ENCODE results near the gene HOXA2.

HOXA2 gene

DNA sequence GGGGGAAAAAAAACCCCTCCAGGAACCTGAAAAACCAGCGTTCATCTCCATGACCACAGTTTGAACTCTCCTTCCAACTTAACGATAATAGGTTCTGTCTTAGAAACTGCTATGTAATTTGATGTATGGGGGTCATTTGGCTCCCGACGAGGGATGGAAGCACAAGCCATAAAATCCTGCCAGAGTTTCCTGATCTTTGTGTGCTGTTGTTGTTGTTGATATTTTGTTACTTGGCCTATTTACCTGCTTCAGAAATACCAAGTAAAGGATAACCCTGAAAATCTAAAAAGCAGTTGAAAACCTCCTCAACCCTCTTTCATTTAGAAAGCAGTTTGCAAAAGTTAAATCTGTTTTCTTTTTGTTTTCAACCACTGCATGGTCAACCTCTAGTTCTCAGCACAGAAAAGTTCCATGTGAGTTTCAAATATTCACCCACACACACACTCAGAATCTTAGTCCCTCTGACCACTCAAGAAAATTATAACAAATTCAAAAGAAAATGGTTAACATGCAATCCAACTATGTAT lies 9.3 kb upstream of the HOXA2 start:
- DNase-seq (ENCODE audit: low read depth in 2 of 2), result no peak

DNA sequence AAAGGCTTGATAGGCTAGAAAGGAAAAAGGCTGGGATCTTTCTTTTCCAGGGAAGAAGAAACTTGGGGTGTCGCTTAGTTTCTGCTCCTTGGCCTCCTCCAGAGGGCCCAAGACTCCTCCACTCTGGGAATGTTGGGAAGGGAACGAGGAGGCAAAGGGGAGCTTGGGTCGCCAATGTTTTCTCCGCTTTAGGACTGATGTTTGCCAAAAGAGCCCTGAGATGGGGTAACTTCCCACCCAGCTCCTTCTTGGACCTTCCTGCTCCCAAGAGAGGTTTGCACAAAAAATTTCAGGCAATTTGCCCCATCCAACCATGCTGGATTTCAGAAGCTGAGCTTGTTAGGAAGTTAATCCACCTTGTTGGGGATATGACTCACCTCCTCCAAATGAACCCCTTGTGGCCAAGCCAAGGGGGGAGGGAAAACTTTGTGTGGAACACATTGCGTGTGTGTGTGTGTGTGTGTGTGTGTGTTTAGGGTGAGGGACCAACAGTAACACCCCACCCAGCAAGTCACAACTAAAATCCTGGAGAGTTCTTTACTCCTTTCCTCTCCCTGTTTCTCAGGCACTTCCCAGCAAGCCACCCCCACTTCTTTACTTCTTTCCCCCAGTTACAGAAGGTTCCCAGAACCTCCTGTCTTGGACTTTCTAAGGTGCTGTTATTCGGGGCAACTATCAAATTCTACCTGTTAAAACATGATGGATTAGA lies 8.7 kb upstream of the HOXA2 start:
- DNase-seq (ENCODE audit: low read depth in 2 of 2), result no peak

DNA sequence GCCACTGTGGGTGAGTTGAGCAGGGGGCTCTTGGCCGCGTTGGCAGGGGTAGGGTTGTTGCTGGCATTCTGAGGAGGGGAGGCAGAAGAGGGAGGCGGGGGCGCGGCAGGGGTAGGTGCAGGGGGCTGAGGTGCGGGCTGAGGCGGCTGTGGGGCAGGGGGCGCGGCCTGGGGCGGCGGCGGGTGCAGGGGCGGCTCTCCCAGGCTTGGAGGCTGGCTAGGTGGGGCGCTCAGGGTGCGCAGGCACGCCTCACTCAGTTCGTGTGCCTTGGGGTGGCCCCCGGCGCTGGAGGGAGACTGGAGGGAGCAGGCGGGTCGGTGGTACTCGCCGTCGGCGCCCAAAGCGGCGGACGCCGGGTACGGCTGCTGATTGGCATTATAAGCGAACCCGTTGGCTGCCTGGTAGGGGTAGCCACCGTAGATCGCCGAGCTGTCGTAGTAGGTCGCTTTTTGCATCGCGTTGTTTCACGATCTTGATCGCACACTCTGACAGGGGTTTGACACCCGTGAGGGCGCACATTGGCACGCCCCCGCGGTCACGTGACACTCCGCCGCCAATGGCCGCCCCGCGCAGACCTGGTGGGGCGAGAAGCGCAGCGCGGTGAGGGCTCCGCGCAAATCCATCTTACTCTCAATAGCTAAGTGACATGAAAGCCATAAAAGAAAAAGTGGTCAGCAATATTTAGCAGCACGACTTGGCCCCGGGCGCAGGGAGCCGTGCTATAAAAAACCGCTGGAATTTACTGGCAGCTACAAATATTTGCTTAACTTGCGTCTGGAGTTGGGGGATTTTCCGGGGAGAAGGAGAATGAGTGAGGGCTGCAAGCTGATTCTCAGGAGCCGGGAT lies 7.9 kb upstream of the HOXA2 start:
- no peak for DNase-seq (ENCODE audit: low read depth in 2 of 2)

DNA sequence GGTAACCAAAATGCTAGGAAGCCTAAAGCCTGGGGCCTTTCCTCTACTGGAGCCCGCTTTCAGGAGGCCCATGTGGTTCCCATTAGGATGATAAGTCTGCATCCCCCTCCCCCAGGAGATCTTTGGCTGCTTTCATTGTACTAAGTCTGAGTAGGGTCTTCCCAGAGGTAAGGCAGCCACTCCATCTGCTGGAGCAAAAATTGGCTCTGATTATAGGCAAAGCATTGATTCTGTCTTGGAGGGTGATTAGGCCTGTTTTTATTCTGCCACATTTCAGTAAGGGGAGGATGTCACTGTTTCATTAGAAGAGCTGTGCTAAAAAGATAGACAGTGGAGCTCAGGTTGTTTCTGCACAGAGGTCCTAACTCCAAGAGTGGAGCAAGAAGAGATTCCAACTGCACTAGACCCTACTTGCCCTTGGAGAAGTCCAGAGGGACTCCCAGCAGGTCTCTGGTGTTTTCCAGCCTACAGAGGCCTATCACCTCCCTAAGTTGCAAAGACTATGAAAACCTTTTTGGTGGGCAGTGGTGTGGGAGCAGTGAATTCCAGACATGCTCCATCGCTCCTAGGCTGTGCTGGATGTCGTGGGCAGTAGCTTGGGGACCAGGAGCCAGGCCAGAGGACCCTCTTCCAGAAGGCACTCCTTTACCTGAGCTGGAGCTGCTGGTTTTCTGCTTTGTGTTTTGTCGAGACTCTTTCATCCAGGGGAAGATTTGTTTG lies 7.1 kb upstream of the HOXA2 start:
- no peak for DNase-seq (ENCODE audit: low read depth in 2 of 2)

DNA sequence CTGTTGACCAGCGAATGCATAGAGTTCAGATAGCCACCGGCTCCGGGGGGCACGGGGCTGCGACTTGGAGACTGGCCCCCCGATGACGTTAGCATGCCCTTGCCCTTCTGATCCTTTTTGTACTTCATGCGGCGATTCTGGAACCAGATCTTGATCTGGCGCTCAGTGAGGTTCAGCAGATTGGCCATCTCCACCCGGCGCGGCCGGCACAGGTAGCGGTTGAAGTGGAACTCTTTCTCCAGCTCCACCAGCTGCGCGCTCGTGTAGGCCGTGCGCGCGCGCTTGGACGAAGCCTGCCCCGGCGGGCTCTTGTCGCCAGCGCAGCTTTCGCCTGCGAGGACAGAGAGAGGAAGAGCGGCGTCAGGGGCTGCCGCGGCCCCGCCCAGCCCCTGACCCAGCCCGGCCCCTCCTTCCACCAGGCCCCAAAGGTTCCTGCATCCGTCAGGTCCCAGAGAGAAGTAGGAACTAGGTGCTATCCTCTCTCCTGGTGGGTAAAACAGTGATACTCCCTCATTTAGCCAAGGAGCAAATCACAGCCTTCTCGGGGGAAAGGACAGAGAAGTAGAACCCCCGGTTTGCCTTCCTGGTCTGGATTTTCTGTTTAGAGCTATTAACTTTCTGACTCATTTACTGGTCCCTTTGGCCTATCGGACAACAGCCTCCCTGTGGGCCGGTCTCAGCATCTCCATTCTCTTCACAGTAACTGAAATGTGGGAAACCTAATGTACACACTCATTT lies 6.1 kb upstream of the HOXA2 start:
- no peak for DNase-seq (ENCODE audit: low read depth in 2 of 2)

DNA sequence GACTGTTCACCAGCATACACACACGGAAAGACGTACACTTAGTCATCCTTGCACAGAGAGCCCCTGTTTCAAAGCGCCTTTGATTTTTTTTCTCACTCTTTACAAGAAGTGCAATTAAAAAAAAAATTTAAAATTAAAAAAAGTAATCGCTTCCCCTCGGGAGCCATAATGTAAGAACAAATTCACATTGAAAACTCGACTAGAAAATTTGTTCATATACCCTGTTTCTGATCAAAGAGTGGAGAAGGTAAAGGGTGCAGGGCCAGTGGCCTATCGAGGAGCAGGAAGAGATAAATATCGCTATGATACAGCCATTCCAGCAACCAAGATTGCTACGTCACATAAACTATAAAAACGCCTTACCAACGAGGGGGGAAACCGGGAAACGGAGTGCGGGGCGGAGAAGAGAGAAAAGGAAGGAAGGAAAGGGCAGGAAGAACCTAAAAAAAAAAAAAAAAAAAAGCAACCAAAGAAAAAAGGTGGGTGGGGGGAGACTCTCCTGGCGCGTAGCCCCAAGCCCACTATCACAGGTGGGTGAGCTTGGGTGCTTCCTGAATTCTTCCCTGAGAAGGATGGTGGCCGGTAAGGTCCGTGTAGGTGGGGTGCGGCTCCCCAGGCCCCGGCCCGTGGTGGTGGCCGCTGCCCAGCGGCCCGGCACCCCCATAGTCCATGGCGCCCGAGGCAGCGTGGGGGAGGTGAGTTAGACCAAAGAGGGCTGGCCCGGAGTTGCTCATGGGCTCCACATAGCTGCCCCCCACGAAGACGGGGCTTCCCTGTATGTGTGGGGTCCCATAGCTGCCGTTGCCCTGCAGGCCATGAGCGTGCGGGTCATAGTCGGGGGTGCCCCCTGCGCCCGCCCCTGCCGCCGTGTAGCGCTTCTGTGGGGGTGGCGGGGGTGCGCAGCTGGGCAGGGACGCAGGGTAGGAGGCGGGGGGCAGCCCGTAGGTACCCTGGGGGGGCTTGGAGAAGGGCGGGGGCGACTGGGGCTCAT lies 5.2 kb upstream of the HOXA2 start:
- no peak for DNase-seq (ENCODE audit: low read depth in 2 of 2)

DNA sequence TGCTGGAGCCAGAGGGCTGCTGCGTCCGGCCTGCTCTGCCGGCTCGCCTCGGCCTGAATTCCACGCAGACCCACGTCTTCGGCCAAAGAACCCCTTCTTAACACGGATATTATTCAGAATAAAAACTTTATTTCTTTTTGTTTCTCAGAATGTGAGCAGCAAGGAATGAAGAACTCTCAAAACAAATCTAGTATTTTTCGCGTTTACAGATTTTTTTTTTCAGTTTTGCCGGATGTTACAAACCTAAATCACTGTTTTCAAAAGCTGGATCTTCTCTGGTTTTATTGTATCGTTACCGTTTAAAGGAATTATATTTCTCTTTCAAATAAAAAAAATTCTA lies 4.4 kb upstream of the HOXA2 start:
- DNase-seq (ENCODE audit: low read depth in 2 of 2), result no peak

DNA sequence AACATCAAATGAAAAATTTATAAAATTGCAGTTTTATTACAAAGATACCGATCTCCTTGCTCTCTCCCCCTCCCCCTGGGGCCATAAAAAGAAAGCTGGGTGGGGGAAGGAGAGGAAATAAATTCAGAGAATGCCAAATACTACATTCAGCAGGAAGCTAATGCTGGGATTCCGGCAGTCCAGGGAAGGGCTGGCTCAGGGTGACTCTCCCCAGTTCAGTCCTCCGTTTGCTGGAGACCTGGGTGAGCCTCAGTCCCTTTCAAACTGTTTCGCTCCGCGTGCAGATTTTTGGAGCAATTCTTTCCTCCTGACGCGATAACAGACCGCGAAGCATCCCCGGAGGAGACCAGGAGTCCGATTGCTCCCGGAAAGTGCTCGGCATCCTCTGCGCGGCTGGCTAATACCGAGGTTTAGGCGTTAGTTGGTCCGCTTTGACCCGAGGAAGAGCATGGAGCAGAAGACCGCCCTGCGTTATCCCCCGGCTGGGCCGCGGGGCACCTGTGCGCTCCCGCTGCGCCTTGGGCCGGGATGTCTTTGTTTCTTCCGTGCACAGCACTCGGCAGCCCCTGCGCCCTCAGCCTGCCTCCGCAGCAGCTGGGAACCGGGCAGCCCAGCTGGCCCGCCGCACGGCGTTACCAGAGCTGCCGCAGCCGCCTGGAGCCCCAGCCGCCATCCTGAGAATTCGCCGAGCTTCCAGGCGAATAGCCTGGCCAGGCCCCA lies 3.9 kb upstream of the HOXA2 start:
- DNase-seq (ENCODE audit: low read depth in 2 of 2), result no peak

DNA sequence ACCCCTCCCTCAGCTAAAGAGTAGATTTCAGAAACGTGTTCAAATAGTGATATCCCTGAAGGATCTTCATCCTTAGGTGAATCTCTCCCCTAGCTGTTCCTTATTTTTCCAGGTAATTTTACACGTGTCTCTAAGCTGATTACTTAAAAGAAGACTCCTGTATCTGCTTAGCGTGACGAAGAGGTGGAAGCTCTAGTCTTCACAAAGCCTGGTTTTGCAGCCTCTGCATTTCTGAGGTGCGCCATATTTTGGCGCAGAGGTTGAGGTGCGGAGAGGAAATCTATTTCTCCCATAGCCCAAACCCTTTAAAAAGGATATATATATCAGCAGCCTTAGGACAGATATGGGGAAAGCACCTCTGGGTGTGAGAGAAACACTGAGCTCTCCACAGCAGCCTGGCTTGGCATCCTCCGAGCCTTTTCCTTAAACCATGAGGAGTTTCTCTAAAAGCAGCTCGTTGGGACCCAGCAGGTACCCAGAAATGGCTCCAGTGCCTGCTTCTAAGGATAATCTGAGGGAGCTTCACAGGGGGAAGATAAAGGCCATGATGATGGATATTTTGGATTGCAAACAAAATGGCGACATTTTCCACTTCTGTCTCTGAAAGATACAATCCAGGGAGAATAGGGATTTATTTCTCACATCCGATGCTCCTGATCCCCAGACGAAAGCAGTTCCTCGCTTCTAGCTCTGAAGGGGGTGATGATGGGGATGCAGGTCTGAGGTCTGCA lies 3.0 kb upstream of the HOXA2 start:
- no peak for DNase-seq (ENCODE audit: low read depth in 2 of 2)

DNA sequence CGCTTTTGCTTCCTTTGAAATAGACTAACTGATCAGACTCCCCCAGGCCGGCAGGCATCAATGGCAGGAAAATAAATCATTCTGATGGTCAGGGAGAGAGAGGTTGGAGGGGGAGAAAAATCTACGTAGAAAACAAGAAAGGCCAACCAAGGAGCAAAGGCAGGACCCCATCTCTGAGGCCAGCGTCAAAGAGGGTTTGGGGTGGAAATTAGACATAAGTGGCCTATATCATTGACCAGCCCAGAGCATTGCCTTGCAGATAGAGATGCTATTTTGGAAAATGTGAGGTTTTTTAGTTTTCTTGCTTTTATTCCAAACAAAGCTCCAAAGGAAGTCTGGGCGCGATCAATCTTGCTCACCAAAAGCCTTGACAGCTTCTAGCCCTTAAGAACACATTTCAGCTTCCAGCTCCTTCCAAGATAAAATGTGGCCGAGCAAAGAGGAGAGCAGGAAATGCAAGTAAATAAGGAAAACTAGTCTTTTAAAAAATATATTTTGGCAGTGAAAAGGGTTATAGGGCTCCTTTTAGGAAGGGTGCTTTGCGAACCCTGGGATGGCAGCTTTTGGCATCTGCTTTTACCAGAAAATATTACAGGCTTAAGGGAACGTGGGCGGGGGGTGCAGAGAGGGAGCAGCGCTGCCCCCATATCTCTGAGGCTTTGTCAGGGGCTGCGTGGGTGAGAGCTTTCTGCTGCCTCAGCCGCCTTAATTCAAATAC lies 2.0 kb upstream of the HOXA2 start:
- DNase-seq (ENCODE audit: low read depth in 2 of 2), result no peak

DNA sequence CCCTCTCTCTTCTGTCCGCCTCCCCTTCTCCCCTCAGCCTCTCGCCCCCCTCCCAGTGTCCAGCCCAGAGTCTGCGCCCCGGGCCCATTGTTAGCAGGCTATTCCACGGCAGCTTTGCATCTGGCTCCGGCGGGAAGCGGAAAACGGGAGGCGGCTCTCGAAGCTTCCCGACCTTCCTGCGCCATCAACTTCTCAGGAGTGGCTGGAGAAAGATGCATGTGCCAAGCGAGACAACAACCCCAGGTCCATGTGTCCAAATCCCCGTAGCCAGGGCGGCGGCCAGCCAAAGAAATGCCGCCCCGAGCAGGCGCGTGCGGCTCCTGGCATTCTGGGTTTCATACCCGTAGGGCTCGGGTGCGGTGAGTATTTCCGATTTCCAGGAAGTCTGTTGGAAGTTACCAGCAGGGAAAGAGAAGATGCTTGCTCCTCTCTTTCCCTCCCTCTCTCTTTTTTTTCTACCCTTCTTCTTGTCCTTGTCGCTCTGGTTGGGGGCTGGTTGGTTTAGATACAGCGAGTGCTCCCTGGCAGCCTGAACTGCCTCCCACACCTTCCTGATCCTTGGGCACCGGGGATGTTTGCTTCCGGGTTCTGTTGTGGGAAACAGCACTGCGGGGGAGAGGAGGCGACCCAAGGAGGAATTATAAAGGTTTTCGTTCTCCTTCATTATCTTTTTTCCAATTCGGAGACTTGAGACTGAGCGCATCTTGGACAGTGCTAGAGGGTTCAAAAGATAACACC lies 1.2 kb upstream of the HOXA2 start:
- DNase-seq (ENCODE audit: low read depth in 2 of 2), result no peak

DNA sequence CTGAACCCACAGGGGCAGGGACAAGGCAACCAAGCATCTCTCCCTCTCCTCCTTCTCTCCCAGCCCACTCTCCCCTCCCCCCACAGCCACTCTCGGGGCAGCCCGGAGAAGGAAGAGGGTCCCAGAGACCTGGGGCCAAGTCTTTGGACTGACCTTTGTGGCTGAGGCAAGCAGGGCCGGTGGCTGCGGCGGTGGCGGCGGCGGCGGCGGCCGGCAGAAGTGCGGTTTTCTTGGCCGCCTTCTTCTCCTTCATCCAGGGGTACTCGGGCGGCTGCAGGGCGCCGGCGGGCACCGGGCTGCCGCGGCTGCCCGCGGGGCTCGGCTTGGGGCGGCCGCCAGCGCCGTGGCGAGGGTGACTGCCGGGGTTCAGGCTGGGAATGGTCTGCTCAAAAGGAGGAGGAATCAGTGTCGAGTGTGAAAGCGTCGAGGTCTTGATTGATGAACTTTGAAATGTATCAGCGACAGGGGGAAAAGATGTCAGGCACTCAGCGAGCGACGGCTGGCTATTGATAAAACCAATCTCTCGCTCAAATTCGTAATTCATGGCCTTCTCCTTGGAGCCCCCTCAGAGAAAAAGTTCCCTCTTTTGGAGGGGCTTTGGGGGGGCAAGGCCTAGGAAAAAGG lies 414 bp downstream of the HOXA2 start:
- no peak for DNase-seq (ENCODE audit: low read depth in 2 of 2)

DNA sequence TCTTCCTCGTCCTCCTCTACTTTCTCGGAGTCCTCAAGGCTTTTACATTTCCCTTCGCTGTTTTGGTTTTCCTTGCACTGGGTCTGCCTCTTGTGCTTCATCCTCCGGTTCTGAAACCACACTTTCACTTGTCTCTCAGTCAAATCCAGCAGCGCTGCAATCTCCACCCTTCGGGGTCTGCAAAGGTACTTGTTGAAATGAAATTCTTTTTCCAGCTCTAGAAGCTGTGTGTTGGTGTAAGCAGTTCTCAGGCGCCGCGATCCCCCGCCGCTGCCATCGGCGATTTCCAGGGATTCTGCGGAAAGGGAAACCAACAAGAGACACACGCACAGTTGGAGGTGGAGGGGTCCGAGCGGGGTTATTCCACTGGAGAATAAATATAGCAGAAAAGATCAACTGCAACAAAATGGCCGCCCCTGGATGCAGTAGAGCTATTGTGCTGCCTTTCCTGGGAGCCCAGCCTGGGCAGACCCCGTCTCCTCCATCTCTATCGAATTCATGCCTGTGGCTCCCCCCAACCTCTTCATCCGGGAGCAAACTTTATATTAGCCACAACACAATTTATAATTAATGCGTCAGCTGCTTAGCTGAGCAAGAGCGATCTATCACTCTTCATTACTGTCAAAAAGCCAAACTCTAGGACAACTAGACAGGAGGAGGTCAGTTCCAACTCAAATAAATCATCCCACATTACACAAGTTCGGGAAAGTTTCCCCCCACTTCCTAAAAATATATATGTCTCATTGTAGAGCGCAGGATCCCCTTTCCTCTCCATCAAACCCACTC lies 1.1 kb downstream of the HOXA2 start:
- DNase-seq (ENCODE audit: low read depth in 2 of 2), result no peak

DNA sequence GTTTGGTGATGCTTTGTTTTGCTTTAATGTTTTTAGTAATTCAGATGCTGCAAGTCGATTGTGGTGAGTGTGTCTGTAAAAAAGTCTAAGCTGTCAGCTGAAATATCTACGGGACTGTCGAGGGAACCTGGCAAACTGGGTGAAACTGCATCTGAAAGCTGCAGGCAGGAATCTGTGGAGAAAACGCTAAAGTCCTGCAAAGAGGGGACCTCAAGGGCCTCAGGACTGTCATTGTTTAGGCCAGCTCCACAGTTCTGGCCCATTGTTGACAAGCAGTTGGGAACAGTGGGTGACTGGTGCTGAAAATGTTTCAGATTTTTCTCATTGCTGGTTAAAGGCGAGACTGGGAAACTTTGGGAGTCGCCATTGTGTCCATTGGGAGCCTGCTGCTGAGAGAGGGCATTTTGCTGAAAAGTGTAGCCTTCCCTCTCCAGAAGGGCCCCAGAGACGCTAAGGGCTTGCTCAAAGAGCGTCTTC lies 1.8 kb downstream of the HOXA2 start:
- DNase-seq (ENCODE audit: low read depth in 2 of 2), result no peak

DNA sequence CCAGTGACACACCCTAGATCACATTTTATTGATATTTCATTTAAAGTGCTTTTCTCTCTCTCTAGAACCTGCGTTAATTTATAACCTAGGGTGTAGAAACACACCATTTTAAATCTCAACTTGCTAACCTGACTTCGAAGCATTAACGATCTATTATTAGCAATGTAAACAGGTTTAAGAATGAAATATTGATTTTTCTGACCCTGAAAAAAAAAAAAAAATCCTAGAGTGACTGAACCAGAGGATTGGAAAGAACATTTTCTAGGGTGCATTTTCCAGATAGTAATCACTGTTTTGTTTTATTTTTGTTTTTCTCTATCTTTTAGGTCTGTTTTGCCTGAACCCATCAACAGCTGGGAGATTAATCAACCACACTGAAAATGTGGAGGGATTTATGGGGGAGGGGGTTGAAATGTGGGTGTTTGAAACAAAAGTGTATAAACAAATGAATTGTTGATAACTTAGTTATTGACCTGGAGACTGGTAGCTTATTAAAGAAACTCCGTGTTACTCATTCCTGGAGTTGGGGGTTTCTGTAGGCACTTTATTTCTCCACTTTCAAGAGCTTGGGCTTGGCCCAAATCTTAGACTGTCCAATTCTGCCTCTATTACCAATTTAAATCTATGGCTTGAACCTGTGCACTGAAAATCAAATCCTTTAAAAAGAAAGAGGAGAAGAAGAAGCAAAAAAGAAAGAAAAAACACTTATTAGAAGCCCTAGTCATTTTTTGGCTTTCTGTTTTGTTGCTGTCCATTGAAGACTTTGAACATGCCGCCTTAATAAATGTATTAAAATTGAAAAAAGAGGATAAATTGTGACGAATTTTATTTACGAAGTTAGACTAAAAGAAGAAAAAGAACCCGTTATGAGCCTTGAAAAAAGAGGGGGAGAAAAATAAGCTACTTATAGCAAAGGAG lies 2.8 kb downstream of the HOXA2 start:
- no peak for DNase-seq (ENCODE audit: low read depth in 2 of 2)

Data from stimulated activated CD8-positive, alpha-beta memory T cell treated with anti-CD3 and anti-CD28 coated beads, Interleukin-2, amount 100 ng/mL, for 48 hours (primary cell).